KBM-7 (cell line): Measurements from ENCODE around the gene FAM167B.

Experiments
- DNase-seq: peaks from one replicate; pipeline ENCODE4 v3.0.0-alpha.2; 2015
- in situ Hi-C: fragments of 300-500 bp; cut with MboI; formaldehyde crosslinking; loops from 2 replicates; pipeline ENCODE4 v1.14.3; 2020; ENCODE audit warnings: low sequenced_read_pairs, low pct_unique_long_range_greater_than_20kb, mixed read lengths

The FAM167B gene

DNA sequence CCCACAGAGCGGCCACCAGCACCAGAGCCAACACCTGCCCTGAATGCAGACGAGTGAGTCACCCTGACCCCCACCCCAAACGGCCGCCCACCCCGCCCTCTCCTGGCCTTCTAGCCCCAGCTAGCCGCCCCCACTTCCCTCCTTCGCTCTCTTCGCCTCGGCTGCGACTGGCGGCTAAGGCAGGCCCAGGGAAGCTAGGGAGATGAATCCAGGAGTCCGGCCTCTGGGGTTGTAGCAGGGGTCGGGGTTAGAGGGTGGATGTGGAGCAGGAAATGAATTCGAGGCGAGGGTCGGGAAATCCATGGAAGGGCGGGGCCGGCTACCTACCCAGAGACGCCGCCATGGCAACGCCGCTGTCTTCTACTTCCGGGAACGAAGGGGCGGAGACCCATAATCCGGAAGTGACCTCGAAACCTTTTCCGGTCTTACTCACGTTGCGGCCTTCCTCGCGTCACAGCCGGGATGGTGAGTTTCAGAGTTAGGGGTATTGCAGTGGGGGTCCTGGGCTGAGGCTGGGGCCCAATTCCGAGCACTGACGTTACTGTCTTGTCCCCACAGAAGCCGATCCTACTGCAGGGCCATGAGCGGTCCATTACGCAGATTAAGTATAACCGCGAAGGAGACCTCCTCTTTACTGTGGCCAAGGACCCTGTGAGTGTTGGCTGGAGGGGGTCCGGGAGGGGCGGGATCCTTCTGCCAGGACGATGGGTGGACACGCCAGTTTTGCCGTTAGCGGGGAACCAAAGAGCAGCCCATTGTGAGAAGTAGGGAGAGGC lies 24.9 kb upstream of the FAM167B start, which contains the start of the genes EIF3I and TMEM234:
Gene EIF3I, plus strand, starts transcription at position 428 of the 776 bp plus-strand sequence. Its CDS starts 35 bp downstream, at position 463.
Gene TMEM234, minus strand, starts transcription at position 374 of the 776 bp plus-strand sequence. Its CDS starts 31 bp downstream, at position 343.
- DNase-seq: peak; percentile 88
- in situ Hi-C loops: no loop called here

GRCh38 chr1:32223683-32224082 lies 23.3 kb upstream of the FAM167B start:
- in situ Hi-C loops: no loop called here
- no peak for DNase-seq

- DNase-seq: no peak
- in situ Hi-C loops: no loop called here
Observed at GRCh38 chr1:32224285-32224684, 22.7 kb upstream of the FAM167B start.

- in situ Hi-C loops: no loop called here
- DNase-seq: no peak
Observed at GRCh38 chr1:32228771-32229170, 18.3 kb upstream of the FAM167B start.

DNA sequence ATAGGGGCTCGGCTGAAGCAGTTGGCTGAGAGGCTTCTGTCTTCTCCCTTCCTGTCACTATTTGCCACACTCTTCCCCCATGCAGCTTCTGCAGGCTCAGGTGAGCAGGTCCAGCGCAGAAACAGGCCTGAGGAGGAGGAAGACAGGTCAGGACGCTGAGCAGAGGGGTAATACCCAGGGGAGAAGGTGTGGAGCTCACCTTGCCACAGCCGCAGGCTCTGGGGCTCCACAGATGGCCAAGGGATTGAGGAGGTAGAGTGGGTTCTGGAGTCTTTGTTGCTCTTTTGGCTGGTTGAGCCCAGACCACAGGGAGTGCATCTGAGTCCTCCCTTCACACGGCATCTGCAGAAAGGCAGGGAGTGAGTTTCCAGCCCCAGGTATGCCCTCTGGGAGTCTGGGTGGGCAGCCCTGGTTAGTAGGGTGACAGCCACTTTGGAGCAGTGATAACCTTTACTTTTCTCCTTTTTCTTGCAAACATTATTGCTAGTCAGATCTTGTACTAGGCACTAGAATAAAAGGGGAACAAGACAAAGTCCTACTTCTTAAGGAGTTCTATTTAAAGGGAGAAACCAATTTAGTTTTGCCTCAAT lies 15.1 kb upstream of the FAM167B start:
- in situ Hi-C loops: no loop called here
- no peak for DNase-seq

- DNase-seq: no peak
- in situ Hi-C loops: no loop called here
Observed at GRCh38 chr1:32232558-32233304, 14.3 kb upstream of the FAM167B start.

GRCh38 chr1:32234792-32235191 lies 12.2 kb upstream of the FAM167B start:
- in situ Hi-C loops: no loop called here
- DNase-seq: no peak

DNA sequence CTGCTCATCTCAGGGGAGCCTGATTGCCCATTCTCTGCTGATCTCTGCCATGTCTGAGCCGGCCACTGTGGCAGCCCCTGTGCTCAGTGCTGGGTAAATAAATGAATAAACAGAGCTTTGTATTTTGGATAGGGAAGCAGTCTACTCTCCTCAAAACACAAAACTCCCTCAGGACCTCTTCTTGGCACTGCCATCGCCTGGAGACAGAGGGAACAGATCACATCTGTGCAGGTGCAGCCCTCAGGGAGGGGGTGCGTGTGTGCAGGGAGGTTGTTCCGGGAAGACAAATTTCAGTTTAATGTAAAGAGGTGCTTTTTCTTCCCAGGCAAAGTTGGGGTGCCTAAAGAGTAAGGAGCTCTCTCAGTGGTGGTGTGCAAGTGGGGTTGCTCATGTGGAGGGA lies 7.7 kb upstream of the FAM167B start:
- in situ Hi-C loops: no loop called here
- no peak for DNase-seq

- in situ Hi-C loops: no loop called here
- DNase-seq: no peak
Observed at GRCh38 chr1:32239790-32240139, 7.3 kb upstream of the FAM167B start.

- in situ Hi-C loops: no loop called here
- no peak for DNase-seq
Observed at GRCh38 chr1:32240140-32240951, 6.7 kb upstream of the FAM167B start.

DNA sequence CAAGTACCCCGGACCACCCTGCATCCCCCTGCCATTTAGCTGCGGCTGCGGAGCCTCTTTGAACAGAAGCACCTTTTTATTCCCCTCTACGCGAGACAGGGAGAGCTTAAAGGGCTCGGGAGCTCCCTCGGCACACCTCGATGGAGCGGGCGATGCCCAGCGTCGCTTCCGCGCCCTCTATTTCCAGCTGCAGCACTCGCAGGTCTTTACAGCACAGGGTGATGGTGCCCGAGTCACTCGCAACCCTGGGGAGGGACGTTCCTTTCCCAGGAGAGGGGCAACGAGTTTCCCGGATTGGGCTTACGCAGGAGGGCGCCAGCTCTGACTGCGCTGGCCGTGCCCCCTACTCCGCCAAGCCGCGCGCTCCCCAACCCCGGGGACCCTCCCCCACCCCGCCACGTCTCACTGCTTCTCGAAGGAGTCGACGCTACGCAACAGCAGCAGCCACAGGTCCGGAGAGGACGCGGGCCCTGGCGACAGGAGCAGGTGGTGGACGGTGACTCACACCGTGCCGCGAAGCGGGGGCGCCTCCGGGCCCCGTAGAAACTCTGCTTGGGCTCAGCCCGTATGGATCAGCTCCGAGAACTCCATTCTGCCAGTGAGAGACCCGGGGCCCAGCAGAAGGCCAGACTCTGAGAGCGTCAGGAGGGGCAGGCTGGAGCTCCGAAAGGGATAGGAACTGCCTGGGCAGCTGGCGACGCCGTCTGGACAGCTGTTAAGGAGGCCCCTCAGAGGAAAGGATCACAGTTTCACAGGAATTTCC lies 5.8 kb upstream of the FAM167B start:
- no peak for DNase-seq
- in situ Hi-C loops: no loop called here

- no peak for DNase-seq
- in situ Hi-C loops: no loop called here
Observed at GRCh38 chr1:32242341-32242851, 4.6 kb upstream of the FAM167B start.

DNA sequence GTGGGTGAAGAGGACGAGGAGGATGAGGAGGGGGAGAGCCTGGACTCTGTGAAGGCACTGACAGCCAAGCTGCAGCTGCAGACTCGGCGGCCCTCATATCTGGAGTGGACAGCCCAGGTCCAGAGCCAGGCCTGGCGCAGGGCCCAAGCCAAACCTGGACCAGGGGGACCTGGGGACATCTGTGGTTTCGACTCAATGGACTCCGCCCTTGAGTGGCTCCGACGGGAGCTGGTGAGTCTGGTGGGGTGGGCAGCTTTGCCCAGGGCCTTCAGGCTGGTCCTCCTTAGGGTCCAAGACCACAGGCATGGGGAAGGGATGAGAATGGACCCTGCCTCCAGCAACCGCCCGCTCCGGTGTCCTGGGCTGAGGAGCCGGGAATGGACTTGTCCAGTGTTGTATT lies 430 bp downstream of the FAM167B start:
- in situ Hi-C loops: no loop called here
- DNase-seq: no peak

DNA sequence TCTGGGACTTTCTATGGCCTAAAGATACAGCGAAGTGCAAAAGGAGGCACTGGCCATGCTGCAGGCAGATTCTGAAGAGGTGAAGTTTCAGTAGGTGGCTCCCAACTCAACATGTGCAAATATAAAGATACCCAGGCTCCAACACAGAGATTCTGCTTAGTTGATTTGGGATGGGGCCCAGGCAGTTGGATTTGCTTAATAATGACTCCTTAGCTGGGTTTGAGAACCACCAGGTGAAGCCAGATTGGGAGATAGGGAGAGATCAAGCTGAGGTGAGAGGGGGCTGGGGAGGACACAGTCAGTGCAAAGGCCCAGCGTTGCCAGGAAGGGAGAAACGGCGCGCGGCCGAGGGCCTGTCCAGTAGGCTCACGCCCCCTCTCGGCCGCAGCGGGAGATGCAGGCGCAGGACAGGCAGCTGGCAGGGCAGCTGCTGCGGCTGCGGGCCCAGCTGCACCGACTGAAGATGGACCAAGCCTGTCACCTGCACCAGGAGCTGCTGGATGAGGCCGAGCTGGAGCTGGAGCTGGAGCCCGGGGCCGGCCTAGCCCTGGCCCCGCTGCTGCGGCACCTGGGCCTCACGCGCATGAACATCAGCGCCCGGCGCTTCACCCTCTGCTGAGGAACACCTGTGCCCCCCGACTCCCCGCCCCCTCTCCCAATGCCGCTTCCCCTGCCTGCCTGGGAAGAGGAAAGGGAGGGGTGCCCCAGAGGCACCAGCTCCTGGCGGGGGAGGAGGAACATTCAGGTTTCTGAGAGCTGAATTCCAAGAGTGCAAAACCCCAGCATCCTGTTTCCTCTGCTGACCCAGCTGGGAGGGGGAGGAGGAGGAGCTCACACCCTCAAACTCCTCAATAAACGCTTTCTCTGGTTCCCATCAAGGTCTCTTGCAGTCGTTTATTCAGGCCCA lies 1.2 kb downstream of the FAM167B start:
- in situ Hi-C loops: no loop called here
- peak; percentile 76 for DNase-seq

DNA sequence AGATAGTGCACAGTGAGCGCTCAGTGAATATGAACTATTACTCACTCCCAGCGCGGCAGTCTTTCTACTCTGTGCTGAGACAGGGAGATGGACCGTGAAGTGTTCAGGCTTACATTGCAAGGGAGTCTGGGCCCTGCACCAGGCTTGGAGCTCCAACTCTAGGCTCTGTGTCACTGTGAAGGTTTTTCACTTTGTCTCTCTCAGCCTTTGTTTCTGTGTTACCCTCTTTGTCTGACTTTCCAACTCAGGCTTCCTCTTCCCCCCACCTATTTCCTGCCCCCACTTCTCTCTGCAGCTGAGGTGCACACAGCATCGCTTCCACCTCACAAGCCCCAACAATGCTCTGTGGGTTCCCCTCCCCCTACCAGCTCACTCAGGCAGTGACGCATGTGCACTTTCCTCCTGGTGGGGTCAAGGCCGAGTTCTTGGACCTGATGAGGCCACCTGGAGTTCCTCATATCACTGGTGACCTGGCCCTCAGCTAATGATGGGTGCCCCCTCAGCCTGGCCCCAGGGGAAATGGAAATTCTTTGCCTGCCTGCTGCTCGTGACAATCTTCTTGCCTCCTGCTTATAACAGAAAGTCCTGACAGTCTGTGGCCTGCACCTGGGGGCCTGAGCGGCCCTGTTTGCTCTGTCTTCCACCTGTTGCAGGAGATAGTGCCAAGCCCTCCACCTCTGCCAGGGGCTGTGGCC lies 3.0 kb downstream of the FAM167B start:
- in situ Hi-C loops: no loop called here
- DNase-seq: peak; percentile 74

DNA sequence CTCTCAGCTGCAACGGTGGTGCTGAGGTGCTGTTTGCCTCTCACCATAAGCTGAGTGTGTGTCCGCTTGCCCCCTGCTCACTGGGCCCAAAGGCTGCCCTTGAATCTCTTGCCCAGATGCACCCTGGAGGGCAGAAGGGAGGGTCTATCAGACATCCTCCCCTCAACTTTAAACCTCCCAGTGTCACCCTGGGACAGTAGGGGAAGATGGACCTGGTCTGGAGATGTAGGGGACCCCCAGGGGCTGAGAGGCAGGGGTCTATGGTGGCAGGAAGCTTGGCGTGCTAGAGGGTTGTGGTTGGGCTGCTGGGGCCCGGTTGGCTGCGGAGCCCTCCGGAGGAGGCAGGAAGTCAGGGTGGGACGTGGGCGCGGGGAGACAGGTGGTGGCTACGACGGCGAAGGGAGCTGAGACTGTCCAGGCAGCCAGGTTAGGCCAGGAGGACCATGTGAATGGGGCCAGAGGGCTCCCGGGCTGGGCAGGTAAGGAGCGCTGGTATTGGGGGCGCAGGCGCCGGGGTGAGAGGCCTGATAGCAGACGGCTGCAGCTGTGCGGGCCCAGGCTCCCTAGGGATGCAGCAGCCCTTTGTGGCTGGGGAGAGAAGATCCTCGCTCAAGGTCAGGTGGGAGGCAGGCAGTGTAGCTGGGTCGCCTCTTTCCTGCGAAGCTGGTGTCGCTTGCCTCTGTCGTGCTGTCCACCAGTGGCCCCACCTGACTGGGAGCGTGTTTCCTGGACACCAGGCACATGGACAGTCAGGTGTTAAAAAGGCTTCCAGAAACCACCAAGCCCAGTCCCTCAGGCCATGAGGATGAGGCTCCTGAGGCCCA lies 4.1 kb downstream of the FAM167B start, which contains the start of gene LCK:
Gene LCK, plus strand, starts transcription at position 373 of the 824 bp plus-strand sequence. CDS start 23,065 bp downstream, outside the sequence.
- no peak for DNase-seq
- in situ Hi-C loops: no loop called here
